Measurements from ENCODE around the gene CCR6.

- TF ChIP-seq POLR2A (IDR thresholded peaks at IDR 0.05): no peak
- TF ChIP-seq, protein P1, sequence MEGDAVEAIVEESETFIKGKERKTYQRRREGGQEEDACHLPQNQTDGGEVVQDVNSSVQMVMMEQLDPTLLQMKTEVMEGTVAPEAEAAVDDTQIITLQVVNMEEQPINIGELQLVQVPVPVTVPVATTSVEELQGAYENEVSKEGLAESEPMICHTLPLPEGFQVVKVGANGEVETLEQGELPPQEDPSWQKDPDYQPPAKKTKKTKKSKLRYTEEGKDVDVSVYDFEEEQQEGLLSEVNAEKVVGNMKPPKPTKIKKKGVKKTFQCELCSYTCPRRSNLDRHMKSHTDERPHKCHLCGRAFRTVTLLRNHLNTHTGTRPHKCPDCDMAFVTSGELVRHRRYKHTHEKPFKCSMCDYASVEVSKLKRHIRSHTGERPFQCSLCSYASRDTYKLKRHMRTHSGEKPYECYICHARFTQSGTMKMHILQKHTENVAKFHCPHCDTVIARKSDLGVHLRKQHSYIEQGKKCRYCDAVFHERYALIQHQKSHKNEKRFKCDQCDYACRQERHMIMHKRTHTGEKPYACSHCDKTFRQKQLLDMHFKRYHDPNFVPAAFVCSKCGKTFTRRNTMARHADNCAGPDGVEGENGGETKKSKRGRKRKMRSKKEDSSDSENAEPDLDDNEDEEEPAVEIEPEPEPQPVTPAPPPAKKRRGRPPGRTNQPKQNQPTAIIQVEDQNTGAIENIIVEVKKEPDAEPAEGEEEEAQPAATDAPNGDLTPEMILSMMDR (IDR thresholded peaks at IDR 0.05): no peak
These were observed 25.9 kb upstream of the CCR6 start for GRCh38 chr6:167096991-167097390.
